DOHH2 (cell line): Measurements from ENCODE around the gene KIAA0930.

ENCODE experiments used
- CTCF ChIP-seq: fragments of 200-600 bp; sonication (generic); IDR thresholded peaks from one replicate; pipeline ENCODE4 v1.5.1; 2014; ENCODE audit warnings: antibody characterized with exemption, mild to moderate bottlenecking, low read depth, low read length; ENCODE audit not compliant: poor library complexity, severe bottlenecking
- EZH2phosphoT487 ChIP-seq: fragments of 200-600 bp; sonication (generic); IDR thresholded peaks from 2 replicates; pipeline ENCODE4 v1.6.1; 2017; ENCODE audit warnings: borderline replicate concordance, mild to moderate bottlenecking, antibody characterized with exemption, low read length, moderate library complexity, mixed read lengths

- no peak for TF ChIP-seq CTCF
- TF ChIP-seq EZH2phosphoT487: no peak
Measured at GRCh38 chr22:45281010-45281409, 40.3 kb upstream of the KIAA0930 start.
